HEK293 (cell line): ENCODE results near the gene SIK3.

ENCODE experiments used
- BCL11B ChIP-seq: fragments of 450-650 bp; formaldehyde crosslinking; IDR thresholded peaks from 2 replicates; pipeline ENCODE4 v1.5.1; 2016; ENCODE audit warnings: low read depth, missing biosample characterization, missing genetic modification characterization
- CTCF ChIP-seq: fragments of 450-650 bp; formaldehyde crosslinking; IDR thresholded peaks from 2 replicates; pipeline ENCODE4 v1.5.1; 2016; ENCODE audit warnings: missing biosample characterization, missing genetic modification characterization
- GLIS1 ChIP-seq: fragments of 450-650 bp; formaldehyde crosslinking; IDR thresholded peaks from 2 replicates; pipeline ENCODE4 v1.5.1; 2016; ENCODE audit warnings: missing biosample characterization, missing genetic modification characterization
- KLF10 ChIP-seq: fragments of 450-650 bp; IDR thresholded peaks from 2 replicates; pipeline ENCODE4 v1.5.1; 2018; ENCODE audit warnings: missing biosample characterization, mild to moderate bottlenecking, missing genetic modification characterization
- KLF17 ChIP-seq: fragments of 450-650 bp; formaldehyde crosslinking; IDR thresholded peaks from 2 replicates; pipeline ENCODE4 v1.5.1; 2016; ENCODE audit warnings: missing biosample characterization, missing genetic modification characterization
- SCRT2 ChIP-seq: fragments of 450-650 bp; formaldehyde crosslinking; IDR thresholded peaks from 2 replicates; pipeline ENCODE4 v1.5.1; 2016; ENCODE audit warnings: missing biosample characterization, missing genetic modification characterization
- SP7 ChIP-seq: fragments of 450-650 bp; formaldehyde crosslinking; IDR thresholded peaks from 2 replicates; pipeline ENCODE4 v1.5.1; 2016; ENCODE audit warnings: missing biosample characterization, missing genetic modification characterization
- ZBTB11 ChIP-seq: fragments of 450-650 bp; formaldehyde crosslinking; conservative IDR thresholded peaks from 2 replicates; pipeline ENCODE4 v1.5.1; 2016; ENCODE audit warnings: low read depth, missing biosample characterization, missing genetic modification characterization
- ZBTB17 ChIP-seq: fragments of 450-650 bp; formaldehyde crosslinking; IDR thresholded peaks from 2 replicates; pipeline ENCODE4 v1.5.1; 2016; ENCODE audit warnings: missing biosample characterization, missing genetic modification characterization
- ZBTB26 ChIP-seq: fragments of 450-650 bp; formaldehyde crosslinking; optimal IDR thresholded peaks from 2 replicates; pipeline ENCODE3; 2016; ENCODE audit warnings: missing biosample characterization, mild to moderate bottlenecking, missing genetic modification characterization
- ZBTB44 ChIP-seq: fragments of 450-650 bp; IDR thresholded peaks from 2 replicates; pipeline ENCODE4 v1.5.1; 2018; ENCODE audit warnings: missing biosample characterization, mild to moderate bottlenecking, missing genetic modification characterization
- ZBTB8A ChIP-seq: fragments of 450-650 bp; formaldehyde crosslinking; IDR thresholded peaks from 2 replicates; pipeline ENCODE4 v1.5.1; 2016; ENCODE audit warnings: missing biosample characterization, missing genetic modification characterization
- ZFHX2 ChIP-seq: fragments of 450-650 bp; formaldehyde crosslinking; conservative IDR thresholded peaks from 2 replicates; pipeline ENCODE4 v1.5.1; 2016; ENCODE audit warnings: missing biosample characterization, missing genetic modification characterization
- ZNF184 ChIP-seq: fragments of 450-650 bp; IDR thresholded peaks from 2 replicates; pipeline ENCODE4 v1.5.1; 2018; ENCODE audit warnings: missing biosample characterization, mild to moderate bottlenecking, missing genetic modification characterization
- ZNF211 ChIP-seq: fragments of 450-650 bp; formaldehyde crosslinking; IDR thresholded peaks from 2 replicates; pipeline ENCODE4 v1.5.1; 2016; ENCODE audit warnings: low read depth, missing biosample characterization, missing genetic modification characterization
- ZNF214 ChIP-seq: fragments of 450-650 bp; formaldehyde crosslinking; IDR thresholded peaks from 2 replicates; pipeline ENCODE4 v1.5.1; 2017; ENCODE audit warnings: missing biosample characterization, mild to moderate bottlenecking, missing genetic modification characterization, borderline replicate concordance
- ZNF24 ChIP-seq: fragments of 450-650 bp; formaldehyde crosslinking; IDR thresholded peaks from 2 replicates; pipeline ENCODE4 v1.5.1; 2016; ENCODE audit warnings: missing biosample characterization, missing genetic modification characterization
- ZNF280D ChIP-seq: fragments of 450-650 bp; formaldehyde crosslinking; IDR thresholded peaks from 2 replicates; pipeline ENCODE4 v1.5.1; 2016; ENCODE audit warnings: missing biosample characterization, missing genetic modification characterization
- ZNF335 ChIP-seq: fragments of 450-650 bp; formaldehyde crosslinking; conservative IDR thresholded peaks from 2 replicates; pipeline ENCODE4 v1.5.1; 2016; ENCODE audit warnings: missing biosample characterization, missing genetic modification characterization
- ZNF391 ChIP-seq: fragments of 450-650 bp; formaldehyde crosslinking; IDR thresholded peaks from 2 replicates; pipeline ENCODE4 v1.5.1; 2016; ENCODE audit warnings: low read depth, missing biosample characterization, missing genetic modification characterization, borderline replicate concordance
- ZNF510 ChIP-seq: fragments of 450-650 bp; formaldehyde crosslinking; IDR thresholded peaks from 2 replicates; pipeline ENCODE4 v1.5.1; 2018; ENCODE audit warnings: mild to moderate bottlenecking, missing genetic modification characterization, missing biosample characterization; ENCODE audit not compliant: insufficient replicate concordance
- ZNF530 ChIP-seq: fragments of 450-650 bp; formaldehyde crosslinking; IDR thresholded peaks from 2 replicates; pipeline ENCODE4 v1.5.1; 2016; ENCODE audit warnings: low read depth, missing biosample characterization, missing genetic modification characterization
- ZNF561 ChIP-seq: fragments of 450-650 bp; IDR thresholded peaks from 2 replicates; pipeline ENCODE4 v1.5.1; 2018; ENCODE audit warnings: missing biosample characterization, missing genetic modification characterization, borderline replicate concordance
- ZNF654 ChIP-seq: fragments of 450-650 bp; formaldehyde crosslinking; IDR thresholded peaks from 2 replicates; pipeline ENCODE4 v1.5.1; 2016; ENCODE audit warnings: low read depth, missing biosample characterization, missing genetic modification characterization
- ZNF707 ChIP-seq: fragments of 450-650 bp; formaldehyde crosslinking; IDR thresholded peaks from 2 replicates; pipeline ENCODE4 v1.5.1; 2016; ENCODE audit warnings: missing biosample characterization, missing genetic modification characterization
- ZSCAN30 ChIP-seq: fragments of 450-650 bp; IDR thresholded peaks from 2 replicates; pipeline ENCODE4 v1.5.1; 2018; ENCODE audit warnings: missing biosample characterization, mild to moderate bottlenecking, missing genetic modification characterization, moderate library complexity

Gene SIK3

GRCh38 chr11:117098269-117099232 is at the start of gene SIK3 (continued):
- 0 out of 2 replicates have a peak, but pooled peaks have one; percentile 7 for TF ChIP-seq ZBTB44 (tag by site-specific recombination)
- no peak for TF ChIP-seq ZNF214 (tag by site-specific recombination)
- TF ChIP-seq SCRT2 (tag by site-specific recombination): no peak
- TF ChIP-seq CTCF (tag by site-specific recombination): peak; percentile 75
- no peak for TF ChIP-seq ZNF707 (tag by site-specific recombination)
- no peak for TF ChIP-seq ZNF211 (tag by site-specific recombination)
- TF ChIP-seq ZFHX2: 0 out of 2 replicates have a peak, but pooled peaks have one; percentile 20
- TF ChIP-seq ZNF654 (tag by site-specific recombination): peak; percentile 9; the same call in 1 of the 2 replicates
- no peak for TF ChIP-seq ZNF530 (tag by site-specific recombination)
- no peak for TF ChIP-seq ZNF280D (tag by site-specific recombination)
- TF ChIP-seq ZBTB11 (tag by site-specific recombination): 0 out of 2 replicates have a peak, but pooled peaks have one; percentile 11
- TF ChIP-seq ZNF335 (tag by site-specific recombination): peak; percentile 84
- no peak for TF ChIP-seq ZNF510 (tag by site-specific recombination)
- peak; percentile 36; the same call in 1 of the 2 replicates for TF ChIP-seq ZNF24
- TF ChIP-seq SP7 (tag by site-specific recombination): peak; percentile 66
- peak; percentile 65 for TF ChIP-seq ZBTB8A
- TF ChIP-seq BCL11B (tag by site-specific recombination): 0 out of 2 replicates have a peak, but pooled peaks have one; percentile 40
- 0 out of 2 replicates have a peak, but pooled peaks have one; percentile 61 for TF ChIP-seq ZNF391 (tag by site-specific recombination)
- peak; percentile 26; the same call in 1 of the 2 replicates for TF ChIP-seq ZNF561 (tag by site-specific recombination)
- TF ChIP-seq ZBTB17 (tag by site-specific recombination): 0 out of 2 replicates have a peak, but pooled peaks have one; percentile 48
- peak; percentile 82 for TF ChIP-seq KLF10 (tag by site-specific recombination)
- peak; percentile 73 for TF ChIP-seq GLIS1 (tag by site-specific recombination)
- TF ChIP-seq ZNF184 (tag by site-specific recombination): no peak
- no peak for TF ChIP-seq ZSCAN30 (tag by site-specific recombination)
- peak; percentile 34 for TF ChIP-seq ZBTB26 (tag by site-specific recombination)
- TF ChIP-seq KLF17: no peak
